ENCODE data around the gene RPS6KA1.
"Not testable (repeated sequence)": the region's sequence is repeated elsewhere in the genome, so short reads cannot be mapped to it uniquely, and the experiment has no call there.

The RPS6KA1 gene

GRCh38 chr1:26529655-26530409, at the start of gene RPS6KA1:
Gene RPS6KA1, plus strand, starts transcription at chr1:26529761. Its CDS starts 160 bp downstream, at chr1:26529921.
- peaks cover 2% of the 10 kb centered on the region for H3K27me3 ChIP-seq (ENCODE audit: insufficient read depth, low read length)
- H3K4me3 ChIP-seq (ENCODE audit: low read length): peak within 1 kb of the TSS; percentile 65
- peaks cover 15% of the 10 kb centered on the region for H3K4me1 ChIP-seq (ENCODE audit: insufficient read depth, low read length)
- H2AFZ ChIP-seq (ENCODE audit: low read depth, low read length): peak within 1 kb of the TSS; percentile 82
- H3K36me3 ChIP-seq (ENCODE audit: insufficient read depth, low read length): no peaks in the 10 kb centered on the region
- H3K9me3 ChIP-seq (ENCODE audit: low read length): no peaks in the 10 kb centered on the region

GRCh38 chr1:26482921-26483320, 46.6 kb upstream of the RPS6KA1 start:
- Histone ChIP-seq H3K4me3 (ENCODE audit: low read length) (no peak overlapping the region), H3K4me1 (ENCODE audit: insufficient read depth, low read length) (no peaks in the 10 kb centered on the region), H3K9me3 (ENCODE audit: low read length) (no peaks in the 10 kb centered on the region)

DNA sequence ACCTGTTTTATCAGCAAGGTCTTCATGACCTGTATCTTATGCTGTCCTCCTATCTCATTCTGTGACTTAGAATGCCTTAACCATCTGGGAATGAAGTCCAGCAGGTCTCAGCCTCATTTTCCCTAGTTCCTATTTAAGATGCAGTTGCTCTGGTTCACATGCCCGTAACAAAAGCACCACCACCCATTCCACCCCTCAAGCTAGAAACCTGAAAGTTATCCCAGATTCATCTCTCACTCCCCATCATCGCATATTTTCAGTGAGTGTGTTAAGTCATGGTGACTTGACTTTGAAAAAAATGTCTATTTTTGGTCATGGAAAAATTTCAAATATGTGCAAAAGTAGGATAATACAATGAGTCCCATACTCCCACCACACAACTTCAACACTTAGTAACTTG, 45.6 kb upstream of the RPS6KA1 start:
- Histone ChIP-seq H2AFZ (ENCODE audit: low read depth, low read length) (no peak overlapping the region), H3K9me3 (ENCODE audit: low read length) (no peaks in the 10 kb centered on the region), H3K4me3 (ENCODE audit: low read length) (no peak overlapping the region), H3K27me3 (ENCODE audit: insufficient read depth, low read length) (no peaks in the 10 kb centered on the region), H3K36me3 (ENCODE audit: insufficient read depth, low read length) (peaks cover 6% of the 10 kb centered on the region), H3K4me1 (ENCODE audit: insufficient read depth, low read length) (no peaks in the 10 kb centered on the region)

More at GRCh38 chr1:26482921-26483320, 46.6 kb upstream of the RPS6KA1 start:
- Histone ChIP-seq H3K27me3 (ENCODE audit: insufficient read depth, low read length) (no peaks in the 10 kb centered on the region), H3K36me3 (ENCODE audit: insufficient read depth, low read length) (peaks cover 11% of the 10 kb centered on the region), H2AFZ (ENCODE audit: low read depth, low read length) (no peak overlapping the region)

- Histone ChIP-seq H3K4me3 (ENCODE audit: low read length) (no peak overlapping the region), H3K9me3 (ENCODE audit: low read length) (no peaks in the 10 kb centered on the region), H2AFZ (ENCODE audit: low read depth, low read length) (no peak overlapping the region), H3K27me3 (ENCODE audit: insufficient read depth, low read length) (no peaks in the 10 kb centered on the region), H3K4me1 (ENCODE audit: insufficient read depth, low read length) (no peaks in the 10 kb centered on the region), H3K36me3 (ENCODE audit: insufficient read depth, low read length) (no peaks in the 10 kb centered on the region)
These were observed 39.4 kb upstream of the RPS6KA1 start for GRCh38 chr1:26490155-26490554.

GRCh38 chr1:26493267-26493666, 36.3 kb upstream of the RPS6KA1 start:
- no peaks in the 10 kb centered on the region for H3K36me3 ChIP-seq (ENCODE audit: insufficient read depth, low read length)
- no peaks in the 10 kb centered on the region for H3K9me3 ChIP-seq (ENCODE audit: low read length)
- no peak overlapping the region for H3K4me3 ChIP-seq (ENCODE audit: low read length)
- H3K4me1 ChIP-seq (ENCODE audit: insufficient read depth, low read length): no peaks in the 10 kb centered on the region
- H2AFZ ChIP-seq (ENCODE audit: low read depth, low read length): no peak overlapping the region
- no peaks in the 10 kb centered on the region for H3K27me3 ChIP-seq (ENCODE audit: insufficient read depth, low read length)

DNA sequence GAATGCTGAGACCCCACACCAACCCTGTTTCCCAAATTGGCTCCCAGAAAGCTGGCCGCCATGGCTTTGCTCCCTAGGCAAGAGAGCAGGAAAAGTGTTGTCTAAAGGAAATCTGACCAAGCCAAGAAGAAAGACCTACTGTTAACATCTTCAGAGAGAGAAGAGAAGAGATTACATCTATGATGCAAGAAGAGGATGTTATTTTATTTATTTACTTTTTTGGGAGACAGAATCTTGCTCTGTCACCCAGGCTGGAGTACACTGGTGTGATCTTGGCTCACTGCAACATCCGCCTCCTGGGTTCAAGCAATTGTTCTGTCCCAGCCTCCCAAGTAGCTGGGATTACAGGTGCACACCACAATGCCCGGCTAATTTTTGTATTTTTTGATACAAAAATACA, 35.6 kb upstream of the RPS6KA1 start:
- H2AFZ ChIP-seq (ENCODE audit: low read depth, low read length): no peak overlapping the region
- no peaks in the 10 kb centered on the region for H3K9me3 ChIP-seq (ENCODE audit: low read length)
- H3K4me1 ChIP-seq (ENCODE audit: insufficient read depth, low read length): no peaks in the 10 kb centered on the region
- H3K27me3 ChIP-seq (ENCODE audit: insufficient read depth, low read length): no peaks in the 10 kb centered on the region
- no peak overlapping the region for H3K4me3 ChIP-seq (ENCODE audit: low read length)
- no peaks in the 10 kb centered on the region for H3K36me3 ChIP-seq (ENCODE audit: insufficient read depth, low read length)

GRCh38 chr1:26496861-26497260, 32.7 kb upstream of the RPS6KA1 start:
- peaks cover 5% of the 10 kb centered on the region for H3K4me1 ChIP-seq (ENCODE audit: insufficient read depth, low read length)
- no peak overlapping the region for H3K4me3 ChIP-seq (ENCODE audit: low read length)
- H3K27me3 ChIP-seq (ENCODE audit: insufficient read depth, low read length): no peaks in the 10 kb centered on the region
- H3K36me3 ChIP-seq (ENCODE audit: insufficient read depth, low read length): no peaks in the 10 kb centered on the region
- H3K9me3 ChIP-seq (ENCODE audit: low read length): no peaks in the 10 kb centered on the region
- no peak overlapping the region for H2AFZ ChIP-seq (ENCODE audit: low read depth, low read length)

GRCh38 chr1:26498894-26499293, 30.7 kb upstream of the RPS6KA1 start:
- no peaks in the 10 kb centered on the region for H3K36me3 ChIP-seq (ENCODE audit: insufficient read depth, low read length)
- no peaks in the 10 kb centered on the region for H3K27me3 ChIP-seq (ENCODE audit: insufficient read depth, low read length)
- H3K9me3 ChIP-seq (ENCODE audit: low read length): no peaks in the 10 kb centered on the region
- H3K4me1 ChIP-seq (ENCODE audit: insufficient read depth, low read length): peaks cover 5% of the 10 kb centered on the region
- H2AFZ ChIP-seq (ENCODE audit: low read depth, low read length): no peak overlapping the region
- no peak overlapping the region for H3K4me3 ChIP-seq (ENCODE audit: low read length)

- Histone ChIP-seq H3K4me1 (ENCODE audit: insufficient read depth, low read length) (peaks cover 5% of the 10 kb centered on the region), H3K4me3 (ENCODE audit: low read length) (peak overlapping the region; percentile 91), H3K36me3 (ENCODE audit: insufficient read depth, low read length) (no peaks in the 10 kb centered on the region), H2AFZ (ENCODE audit: low read depth, low read length) (peak overlapping the region; percentile 89), H3K27me3 (ENCODE audit: insufficient read depth, low read length) (no peaks in the 10 kb centered on the region), H3K9me3 (ENCODE audit: low read length) (no peaks in the 10 kb centered on the region)
These were observed 28.9 kb upstream of the RPS6KA1 start for GRCh38 chr1:26500488-26501175.

GRCh38 chr1:26510711-26511110, 18.9 kb upstream of the RPS6KA1 start:
- not testable (repeated sequence) for H3K4me1 ChIP-seq (ENCODE audit: insufficient read depth, low read length); H3K27me3 ChIP-seq (ENCODE audit: insufficient read depth, low read length); H3K4me3 ChIP-seq (ENCODE audit: low read length); H2AFZ ChIP-seq (ENCODE audit: low read depth, low read length); H3K9me3 ChIP-seq (ENCODE audit: low read length); H3K36me3 ChIP-seq (ENCODE audit: insufficient read depth, low read length)

DNA sequence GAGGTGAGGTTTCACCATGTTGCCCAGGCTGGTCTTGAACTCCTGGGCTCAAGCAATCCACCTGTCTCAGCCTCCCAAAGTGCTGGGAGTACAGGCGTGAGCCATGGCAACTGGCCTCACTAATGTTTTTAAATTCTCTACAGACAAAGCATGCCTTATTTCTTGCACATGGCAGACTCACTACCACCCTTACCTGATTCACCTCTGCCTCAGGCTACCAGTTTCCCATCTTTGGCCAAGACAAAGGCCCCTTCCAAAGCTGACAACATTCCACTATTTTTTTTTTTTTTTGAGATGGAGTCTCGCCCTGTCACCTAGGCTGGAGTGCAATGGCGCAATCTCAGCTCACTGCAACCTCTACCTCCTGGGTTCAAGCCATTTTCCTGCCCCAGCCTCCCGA, 13.7 kb upstream of the RPS6KA1 start:
- H3K27me3 ChIP-seq (ENCODE audit: insufficient read depth, low read length); H3K36me3 ChIP-seq (ENCODE audit: insufficient read depth, low read length); H3K4me3 ChIP-seq (ENCODE audit: low read length); H3K4me1 ChIP-seq (ENCODE audit: insufficient read depth, low read length); H3K9me3 ChIP-seq (ENCODE audit: low read length); H2AFZ ChIP-seq (ENCODE audit: low read depth, low read length): not testable (repeated sequence)

DNA sequence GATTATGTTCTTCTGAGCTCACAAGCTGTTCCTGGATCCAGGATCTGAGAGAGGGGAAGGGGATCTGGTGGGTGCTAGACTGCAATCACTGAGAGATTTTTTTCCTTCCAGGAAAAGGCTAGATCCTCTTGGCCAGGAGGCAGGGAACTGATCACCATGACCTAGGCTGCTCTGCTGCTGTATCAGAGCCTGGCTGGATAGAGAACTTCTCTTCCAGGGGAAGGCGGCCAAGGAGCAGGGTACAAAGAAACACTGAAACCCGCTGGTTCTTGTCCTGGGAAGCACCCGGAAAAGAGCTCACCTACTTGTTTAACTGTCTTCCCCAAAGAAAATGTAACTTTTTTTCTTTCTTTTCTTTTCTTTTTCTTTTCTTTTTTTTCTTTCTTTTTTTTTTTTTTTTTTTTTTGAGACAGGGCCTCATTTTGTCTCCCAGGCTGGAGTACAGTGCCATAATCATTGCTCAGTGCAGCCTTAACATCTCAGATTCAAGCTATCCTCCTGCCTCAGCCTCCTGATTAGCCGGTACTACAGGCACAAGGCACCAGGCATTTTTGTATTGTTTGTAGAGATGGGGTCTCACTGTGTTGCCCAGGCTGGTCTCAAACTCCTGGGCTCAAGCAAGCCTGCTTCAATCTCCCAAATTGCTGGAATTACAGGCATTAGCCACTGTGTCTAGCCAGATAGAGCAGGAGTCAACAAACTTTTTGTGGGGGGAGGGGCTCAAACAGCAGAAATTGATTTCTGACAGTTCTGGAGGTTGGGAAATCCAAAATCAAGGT, 12.4 kb upstream of the RPS6KA1 start:
- H3K9me3 ChIP-seq (ENCODE audit: low read length): no peaks in the 10 kb centered on the region
- H3K27me3 ChIP-seq (ENCODE audit: insufficient read depth, low read length): peaks cover 7% of the 10 kb centered on the region
- peak overlapping the region; percentile 34 for H2AFZ ChIP-seq (ENCODE audit: low read depth, low read length)
- no peaks in the 10 kb centered on the region for H3K4me1 ChIP-seq (ENCODE audit: insufficient read depth, low read length)
- H3K36me3 ChIP-seq (ENCODE audit: insufficient read depth, low read length): no peaks in the 10 kb centered on the region
- no peak overlapping the region for H3K4me3 ChIP-seq (ENCODE audit: low read length)

DNA sequence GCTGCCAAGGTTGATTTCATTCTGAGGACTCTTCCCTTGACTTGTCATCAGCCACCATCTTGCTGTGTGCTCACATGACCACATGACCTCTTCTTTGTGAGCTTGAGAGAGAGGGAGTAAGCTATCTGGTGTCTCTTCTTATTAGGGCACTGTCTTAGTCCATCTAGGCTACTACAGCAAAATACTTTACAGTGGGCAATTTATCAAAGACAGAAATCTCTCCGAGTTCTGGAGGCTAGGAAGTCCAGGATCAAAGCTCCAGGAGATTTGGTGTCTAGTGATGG, 11.9 kb upstream of the RPS6KA1 start:
- peaks cover 7% of the 10 kb centered on the region for H3K27me3 ChIP-seq (ENCODE audit: insufficient read depth, low read length)
- peak overlapping the region; percentile 34 for H2AFZ ChIP-seq (ENCODE audit: low read depth, low read length)

More for the DNA sequence above, 11.9 kb upstream of the RPS6KA1 start:
- Histone ChIP-seq H3K36me3 (ENCODE audit: insufficient read depth, low read length) (no peaks in the 10 kb centered on the region), H3K4me1 (ENCODE audit: insufficient read depth, low read length) (no peaks in the 10 kb centered on the region), H3K9me3 (ENCODE audit: low read length) (no peaks in the 10 kb centered on the region), H3K4me3 (ENCODE audit: low read length) (no peak overlapping the region)

Data from neuron (in vitro differentiated cells).